K562 (cell line): ENCODE data around the gene SH3BP5L. TPM values are rescaled to one million over a fixed set of nuclear protein-coding genes. Genes with fewer than 3 reads are reported as not detected.

Experiments used
- ATAC-seq: fragments of 200-7000 bp; cut with Tn5 transposase; 3 replicates; pipeline ENCODE4 v1.9.1; 2020; ENCODE audit warnings: moderate library complexity
- BruUV-seq: library from RNA; stranded (reverse); fragments of 400-500 nt; replicated peaks from 2 replicates; lab custom pipeline; 2021; lab: Mats Ljungman, UMichigan
- CTCF ChIA-PET: fragments of 300-600 bp; formaldehyde crosslinking; extraction: SDS; loops from one replicate; lab custom pipeline; 2021; ENCODE audit warnings: low intra/inter-chr PET ratio; lab: Yijun Ruan, JAX
- POLR2A ChIA-PET: fragments of 300-600, 350-650 bp; sonication (Branson Sonifier 250); formaldehyde crosslinking; extraction: SDS; loops from one replicate; lab custom pipeline; 2021; ENCODE audit warnings: antibody characterized with exemption, inconsistent platforms; lab: Yijun Ruan, JAX
- DNase-seq, 4 experiments: peaks; one replicate each; pipeline versions ENCODE4 v3.0.0 to v3.0.0-alpha.2; 2011 to 2018; ENCODE audit warnings: low spot score in 3 of 4, mixed read lengths in 3 of 4; ENCODE audit errors: extremely low read depth in 1 of 4
- FAIRE-seq: peaks from 2 replicates; lab custom pipeline; 2011; peaks lifted over from hg19 to GRCh38; lab: Jason Lieb, UNC
- H2AFZ ChIP-seq: 2 replicates; pipeline ENCODE4 v1.6.0; 2011; ENCODE audit warnings: low read depth, low read length, control low read depth, inconsistent platforms
- H3K27ac ChIP-seq: fragments of 200-600 bp; 3 replicates; pipeline ENCODE4 v1.8.0; 2011; ENCODE audit warnings: low read depth, mild to moderate bottlenecking, control low read depth, inconsistent platforms, low read length, moderate library complexity, mixed read lengths; ENCODE audit errors: extremely low read depth
- H3K27me3 ChIP-seq, 2 experiments: fragments of 300-600 bp in 1 of 2; 2 replicates in 1 of 2; 3 replicates in 1 of 2; pipeline versions ENCODE4 v1.6.0 to v1.8.0; 2011; ENCODE audit warnings: inconsistent platforms in 2 of 2, low read length in 2 of 2, mild to moderate bottlenecking in 1 of 2, mixed read lengths in 1 of 2, moderate library complexity in 1 of 2; ENCODE audit not compliant: control insufficient read depth in 2 of 2, insufficient read depth in 2 of 2
- H3K36me3 ChIP-seq: fragments of 300-600 bp; 3 replicates; pipeline ENCODE4 v1.8.0; 2011; ENCODE audit warnings: mild to moderate bottlenecking, low read length, inconsistent platforms; ENCODE audit not compliant: control insufficient read depth, insufficient read depth
- H3K4me1 ChIP-seq, 2 experiments: fragments of 200-600 bp in 1 of 2; replicated peaks in 1 of 2; 2 replicates in 1 of 2; 3 replicates in 1 of 2; pipeline versions ENCODE4 v1.5.1 to v1.8.0; 2011; ENCODE audit warnings: inconsistent platforms in 2 of 2, low read length in 2 of 2, mild to moderate bottlenecking in 1 of 2, mixed read lengths in 1 of 2, moderate library complexity in 1 of 2; ENCODE audit not compliant: control insufficient read depth in 2 of 2, insufficient read depth in 2 of 2
- H3K4me2 ChIP-seq: 2 replicates; pipeline ENCODE4 v1.6.1; 2011; ENCODE audit warnings: low read length, control low read depth, inconsistent platforms, mixed read lengths; ENCODE audit not compliant: insufficient read depth
- H3K4me3 ChIP-seq: fragments of 200-600 bp; sonication (generic), shearing (Covaris generic); 2 replicates; pipeline ENCODE4 v1.5.1; 2016; ENCODE audit warnings: control low read depth, inconsistent platforms
- H3K79me2 ChIP-seq: fragments of 200-600 bp; 3 replicates; pipeline ENCODE4 v1.8.0; 2011; ENCODE audit warnings: low read length, inconsistent platforms; ENCODE audit not compliant: control insufficient read depth, insufficient read depth
- H3K9ac ChIP-seq, 2 experiments: 2 replicates each; pipeline versions ENCODE4 v1.6.0 to v1.6.1; 2011; ENCODE audit warnings: low read depth in 2 of 2, low read length in 2 of 2, control low read depth in 1 of 2, inconsistent platforms in 1 of 2, mild to moderate bottlenecking in 1 of 2, mixed read lengths in 1 of 2; ENCODE audit not compliant: insufficient read depth in 1 of 2
- H3K9me1 ChIP-seq: one replicate; pipeline ENCODE4 v1.6.0; 2011; ENCODE audit warnings: inconsistent platforms, mild to moderate bottlenecking, low read length, moderate library complexity; ENCODE audit not compliant: control insufficient read depth, insufficient read depth
- H3K9me3 ChIP-seq: replicated peaks from 2 replicates; pipeline ENCODE4 v1.5.1; 2011; ENCODE audit warnings: low read depth, low read length, inconsistent platforms; ENCODE audit not compliant: control insufficient read depth, insufficient read depth
- H4K20me1 ChIP-seq: replicated peaks from 2 replicates; pipeline ENCODE4 v1.6.1; 2011; ENCODE audit warnings: low read length, inconsistent platforms, mixed read lengths; ENCODE audit not compliant: control insufficient read depth, insufficient read depth
- MBD2 ChIP-seq: sonication (generic); IDR thresholded peaks from 2 replicates; pipeline ENCODE4 v1.6.1; 2016; ENCODE audit warnings: low read depth, borderline replicate concordance
- NFIC ChIP-seq: fragments of 450-650 bp; IDR thresholded peaks from 2 replicates; pipeline ENCODE4 v1.6.1; 2017; ENCODE audit warnings: mild to moderate bottlenecking, inconsistent platforms
- RBM22 ChIP-seq: fragments of 200-400 bp; formaldehyde crosslinking; IDR thresholded peaks from 2 replicates; pipeline ENCODE4 v1.6.1; 2018; ENCODE audit warnings: low read length, low read depth; ENCODE audit not compliant: poor library complexity, severe bottlenecking
- WGBS: fragments of 100-300 bp; shearing (Covaris generic); methylation state at CpG from one replicate; pipeline ENCODE4 v1.1.6; 2016; ENCODE audit warnings: low coverage, mixed read lengths; ENCODE audit not compliant: insufficient coverage; ENCODE audit errors: missing lambda C conversion rate; 5-methylcytosine and 5-hydroxymethylcytosine counted together
- in situ Hi-C: fragments of 300-500 bp; cut with MboI; formaldehyde crosslinking; loops from 4 replicates; pipeline ENCODE4 v1.15.0; 2018; ENCODE audit warnings: inconsistent platforms, mixed read lengths
- intact Hi-C: fragments of 100-400 bp; cut with micrococcal nuclease; formaldehyde crosslinking; loops from 2 replicates; pipeline ENCODE4 v1.14.2; 2022
- polyA plus RNA-seq, 8 experiments: library from polyadenylated mRNA; depleted of rRNA in 4 of 8; stranded (reverse) in 5 of 8; unstranded in 3 of 8; fragments of >200 nt; fragmentation: Nextera tagmentation in 2 of 8; fragmentation: Illumina TruSeq in 1 of 8; extraction: Ambion mirVana in 2 of 8; extraction: Trizol in 1 of 8; gene quantifications; 2 replicates each; pipeline versions ENCODE4 v1.2.1 to v1.2.3, GENCODE V29; 2011 to 2014; ENCODE audit warnings: inconsistent platforms in 1 of 8, missing spikeins in 1 of 8
- total RNA-seq, 7 experiments: library from RNA; depleted of rRNA in 6 of 7; stranded (reverse); fragments of >200 nt in 6 of 7; fragmentation: Illumina TruSeq in 2 of 7; extraction: Trizol in 2 of 7; gene quantifications; 2 replicates each; pipeline versions ENCODE4 v1.2.1 to v1.2.3, GENCODE V29; 2011 to 2021; ENCODE audit warnings: low replicate concordance in 1 of 7
- TF ChIP-seq, protein P1 (sequence below), 2 experiments: fragments of 450-650 bp in 1 of 2; sonication (generic) in 1 of 2; formaldehyde crosslinking in 1 of 2; IDR thresholded peaks in 1 of 2; conservative IDR thresholded peaks in 1 of 2; 2 replicates each; pipeline versions ENCODE4 v1.6.1 to v1.8.1; 2016 to 2023; ENCODE audit warnings: mild to moderate bottlenecking in 2 of 2, moderate library complexity in 2 of 2, inconsistent platforms in 1 of 2, missing genetic modification reagents in 1 of 2

Gene SH3BP5L
- total and polyA plus RNA-seq, 9 of the 15 experiments (the other 6 are each of a cell fraction or from before 2014, with no cell fraction given) = 1.9 to 26.5 (median 15.8) TPM

DNA sequence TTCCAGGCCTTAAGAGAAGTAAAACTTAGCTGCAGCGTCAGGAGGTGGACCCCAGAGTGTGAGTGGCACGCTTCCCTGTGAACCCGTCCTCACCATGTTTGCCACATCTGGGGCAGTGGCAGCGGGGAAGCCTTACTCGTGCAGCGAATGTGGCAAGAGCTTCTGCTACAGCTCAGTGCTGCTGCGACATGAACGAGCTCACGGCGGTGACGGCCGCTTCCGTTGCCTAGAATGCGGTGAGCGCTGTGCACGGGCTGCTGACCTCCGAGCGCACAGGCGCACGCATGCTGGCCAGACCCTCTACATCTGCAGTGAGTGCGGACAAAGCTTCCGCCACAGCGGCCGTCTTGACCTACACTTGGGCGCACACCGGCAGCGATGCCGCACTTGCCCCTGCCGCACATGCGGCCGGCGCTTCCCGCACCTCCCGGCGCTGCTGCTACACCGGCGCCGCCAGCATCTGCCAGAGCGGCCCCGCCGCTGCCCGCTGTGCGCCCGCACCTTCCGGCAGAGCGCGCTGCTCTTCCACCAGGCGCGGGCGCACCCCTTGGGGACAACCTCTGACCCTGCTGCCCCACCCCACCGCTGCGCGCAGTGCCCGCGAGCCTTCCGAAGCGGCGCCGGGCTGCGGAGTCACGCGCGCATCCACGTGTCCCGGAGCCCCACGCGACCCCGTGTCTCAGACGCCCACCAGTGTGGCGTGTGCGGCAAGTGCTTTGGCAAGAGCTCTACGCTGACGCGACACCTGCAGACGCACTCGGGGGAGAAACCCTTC, 21.7 kb upstream of the SH3BP5L start:
- Histone ChIP-seq H3K4me2 (no peak overlapping the region), H3K27me3 (no peaks in the 10 kb centered on the region), H3K79me2 (peaks cover 14% of the 10 kb centered on the region), H3K9ac (no peak overlapping the region), H2AFZ (no peak overlapping the region), H3K27ac (no peak overlapping the region), H4K20me1 (peaks cover 4% of the 10 kb centered on the region; the same call in 1 of the 2 replicates), H3K36me3 (peaks cover 93% of the 10 kb centered on the region), H3K4me1 (peaks cover 4 to 15% of the 10 kb centered on the region in 2 experiments; a peak in 4 of 5 replicates), H3K4me3 (no peak overlapping the region), H3K9me3 (no peaks in the 10 kb centered on the region), H3K9me1 (no peaks in the 10 kb centered on the region)
- DNase-seq (no peak), ATAC-seq (no peak), FAIRE-seq (no peak)
- BruUV-seq = no TSS peak
- TF ChIP-seq MBD2 = no peak
- TF ChIP-seq, protein P1, sequence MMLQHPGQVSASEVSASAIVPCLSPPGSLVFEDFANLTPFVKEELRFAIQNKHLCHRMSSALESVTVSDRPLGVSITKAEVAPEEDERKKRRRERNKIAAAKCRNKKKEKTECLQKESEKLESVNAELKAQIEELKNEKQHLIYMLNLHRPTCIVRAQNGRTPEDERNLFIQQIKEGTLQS (IDR thresholded peaks at IDR 0.05) = no peak
- TF ChIP-seq, protein P1 (CRISPR knock-in tag; conservative IDR thresholded peaks at IDR 0.05) = no peak
- peak; percentile 32 for TF ChIP-seq RBM22
- TF ChIP-seq NFIC = no peak
- POLR2A ChIA-PET = interaction anchor here (0.5 to 1.3 kb wide), 3 partner anchors 10 to 27 kb away, joined by 3 to 12 read pairs (median 9); partner anchors contain the start of genes ZNF672 and ZNF692
- CTCF ChIA-PET = no interaction called here
- WGBS = 96% methylated on average over 28 of the region's 76 CpGs
- intact Hi-C loops (no loop called here), in situ Hi-C loops (no loop called here)
